DND-41 (cell line): Measurements from ENCODE around the gene GIN1.

Experiments used
- EZH2 ChIP-seq: IDR thresholded peaks from 3 replicates; pipeline ENCODE4 v1.6.1; 2012; ENCODE audit warnings: borderline replicate concordance, low read depth, mild to moderate bottlenecking, moderate library complexity, low read length, inconsistent platforms; ENCODE audit not compliant: severe bottlenecking
- TF ChIP-seq, protein P1 (sequence below): IDR thresholded peaks from 2 replicates; pipeline ENCODE4 v1.5.1; 2012; ENCODE audit warnings: borderline replicate concordance, low read length, moderate library complexity, mild to moderate bottlenecking; ENCODE audit not compliant: poor library complexity, severe bottlenecking; ENCODE audit errors: extremely low read depth

DNA sequence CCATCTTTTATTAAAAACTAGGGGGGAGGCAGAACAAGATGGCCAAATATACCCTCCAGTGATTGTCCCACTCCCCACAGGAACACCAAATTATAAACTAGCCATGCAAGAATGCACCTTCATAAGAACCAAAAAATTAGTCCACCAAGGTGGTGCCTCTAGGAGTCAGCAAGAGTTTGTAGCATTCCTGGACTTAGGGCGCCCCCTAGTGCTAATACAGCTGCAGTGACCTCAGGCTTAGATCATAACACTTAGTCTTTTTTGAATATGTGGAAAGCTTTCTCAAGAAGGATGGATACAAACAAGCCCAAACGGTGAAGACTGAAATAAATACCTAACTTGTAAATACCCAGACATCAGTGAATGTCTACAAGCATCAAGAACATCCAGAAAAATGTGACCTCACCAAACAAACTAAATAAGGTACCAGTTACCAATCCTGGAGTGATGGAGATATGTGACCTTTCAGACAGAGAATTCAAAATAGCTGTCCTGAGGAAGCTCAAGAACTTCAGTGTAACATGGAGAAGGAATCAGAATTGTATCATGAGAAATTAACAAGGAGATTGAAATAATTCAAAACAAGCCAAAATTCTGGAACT is 19.4 kb upstream of the GIN1 start:
- TF ChIP-seq, protein P1, sequence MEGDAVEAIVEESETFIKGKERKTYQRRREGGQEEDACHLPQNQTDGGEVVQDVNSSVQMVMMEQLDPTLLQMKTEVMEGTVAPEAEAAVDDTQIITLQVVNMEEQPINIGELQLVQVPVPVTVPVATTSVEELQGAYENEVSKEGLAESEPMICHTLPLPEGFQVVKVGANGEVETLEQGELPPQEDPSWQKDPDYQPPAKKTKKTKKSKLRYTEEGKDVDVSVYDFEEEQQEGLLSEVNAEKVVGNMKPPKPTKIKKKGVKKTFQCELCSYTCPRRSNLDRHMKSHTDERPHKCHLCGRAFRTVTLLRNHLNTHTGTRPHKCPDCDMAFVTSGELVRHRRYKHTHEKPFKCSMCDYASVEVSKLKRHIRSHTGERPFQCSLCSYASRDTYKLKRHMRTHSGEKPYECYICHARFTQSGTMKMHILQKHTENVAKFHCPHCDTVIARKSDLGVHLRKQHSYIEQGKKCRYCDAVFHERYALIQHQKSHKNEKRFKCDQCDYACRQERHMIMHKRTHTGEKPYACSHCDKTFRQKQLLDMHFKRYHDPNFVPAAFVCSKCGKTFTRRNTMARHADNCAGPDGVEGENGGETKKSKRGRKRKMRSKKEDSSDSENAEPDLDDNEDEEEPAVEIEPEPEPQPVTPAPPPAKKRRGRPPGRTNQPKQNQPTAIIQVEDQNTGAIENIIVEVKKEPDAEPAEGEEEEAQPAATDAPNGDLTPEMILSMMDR = peak; percentile 90
- no peak for TF ChIP-seq EZH2
